Measurements from ENCODE around the gene RCOR2. TPM values are rescaled to one million over a fixed set of nuclear protein-coding genes. Genes with fewer than 3 reads are reported as not detected.

RCOR2 gene
- total and polyA plus RNA-seq, 2 of the 13 experiments (the other 11 are each of a cell fraction or from before 2014, with no cell fraction given), result 8.3 to 8.5 TPM

GRCh38 chr11:63888170-63889086, 28.5 kb downstream of the RCOR2 start (continued):
- no peak for TF ChIP-seq E2F1 (CRISPR knock-in tag; IDR thresholded peaks at IDR 0.05)
- no peak for TF ChIP-seq SMC3 (IDR thresholded peaks at IDR 0.05; ENCODE audit: low read length)
- TF ChIP-seq ZNF609 (CRISPR knock-in tag; IDR thresholded peaks at IDR 0.05; ENCODE audit: borderline replicate concordance), result peak; percentile 33; the same call in 1 of the 2 replicates
- TF ChIP-seq, protein P1, sequence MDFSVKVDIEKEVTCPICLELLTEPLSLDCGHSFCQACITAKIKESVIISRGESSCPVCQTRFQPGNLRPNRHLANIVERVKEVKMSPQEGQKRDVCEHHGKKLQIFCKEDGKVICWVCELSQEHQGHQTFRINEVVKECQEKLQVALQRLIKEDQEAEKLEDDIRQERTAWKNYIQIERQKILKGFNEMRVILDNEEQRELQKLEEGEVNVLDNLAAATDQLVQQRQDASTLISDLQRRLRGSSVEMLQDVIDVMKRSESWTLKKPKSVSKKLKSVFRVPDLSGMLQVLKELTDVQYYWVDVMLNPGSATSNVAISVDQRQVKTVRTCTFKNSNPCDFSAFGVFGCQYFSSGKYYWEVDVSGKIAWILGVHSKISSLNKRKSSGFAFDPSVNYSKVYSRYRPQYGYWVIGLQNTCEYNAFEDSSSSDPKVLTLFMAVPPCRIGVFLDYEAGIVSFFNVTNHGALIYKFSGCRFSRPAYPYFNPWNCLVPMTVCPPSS (IDR thresholded peaks at IDR 0.05), result no peak
- peak in 1 of 2 experiments; percentile 54; a peak in 1 of 4 replicates for TF ChIP-seq HMGXB4 (CRISPR knock-in tag; IDR thresholded peaks at IDR 0.05; ENCODE audit: borderline replicate concordance in 1 of 2, low read depth in 1 of 2)
- TF ChIP-seq KMT2B (CRISPR knock-in tag; IDR thresholded peaks at IDR 0.05), result peak; percentile 46; the same call in 1 of the 2 replicates
- no peak for TF ChIP-seq ZNF775 (CRISPR knock-in tag; IDR thresholded peaks at IDR 0.05; ENCODE audit: borderline replicate concordance)
- TF ChIP-seq KDM6A (CRISPR knock-in tag; IDR thresholded peaks at IDR 0.05; ENCODE audit: low read depth), result no peak
- TF ChIP-seq ATF4 (CRISPR knock-in tag; IDR thresholded peaks at IDR 0.05), result peak in 1 of 2 experiments; percentile 32; a peak in 1 of 4 replicates
- no peak; the same call in 1 of the 2 replicates for TF ChIP-seq FOSL2 (CRISPR knock-in tag; IDR thresholded peaks at IDR 0.05)
- 0 out of 2 replicates have a peak, but pooled peaks have one; percentile 53 for TF ChIP-seq ZNF446 (CRISPR knock-in tag; IDR thresholded peaks at IDR 0.05)

Data from HepG2 (cell line).